Thymus (tissue), 11 donors: ENCODE results near the gene CDH12. TPM values are rescaled to one million over a fixed set of nuclear protein-coding genes. Genes with fewer than 3 reads are reported as not detected.

Experiments used
- DNase-seq, 9 donors: peaks; one replicate each; pipeline ENCODE4 v3.0.0-alpha.2; 2013; ENCODE audit warnings: low spot score in 9 of 9, low read depth in 6 of 9, missing footprints in 1 of 9
- H3K27ac ChIP-seq, 2 donors: one replicate each; pipeline ENCODE4 v1.5.1; 2013; ENCODE audit warnings: control low read depth in 1 of 2, low read depth in 1 of 2, low read length in 1 of 2, mild to moderate bottlenecking in 1 of 2, moderate library complexity in 1 of 2
- H3K27me3 ChIP-seq, 2 donors: one replicate each; pipeline ENCODE4 v1.5.1; 2013; ENCODE audit warnings: low read length in 1 of 2; ENCODE audit not compliant: control insufficient read depth in 2 of 2, insufficient read depth in 1 of 2
- H3K36me3 ChIP-seq, 2 donors: one replicate each; pipeline ENCODE4 v1.5.1; 2013; ENCODE audit warnings: low read length in 1 of 2, mild to moderate bottlenecking in 1 of 2, moderate library complexity in 1 of 2; ENCODE audit not compliant: control insufficient read depth in 2 of 2, insufficient read depth in 2 of 2
- H3K4me1 ChIP-seq, 2 donors: one replicate each; pipeline ENCODE4 v1.5.1; 2013; ENCODE audit warnings: low read length in 2 of 2; ENCODE audit not compliant: control insufficient read depth in 2 of 2, insufficient read depth in 2 of 2
- H3K4me3 ChIP-seq, 2 donors: one replicate each; pipeline ENCODE4 v1.5.1; 2013; ENCODE audit warnings: low read length in 2 of 2, control low read depth in 1 of 2, mild to moderate bottlenecking in 1 of 2
- H3K9me3 ChIP-seq, 2 donors: one replicate each; pipeline ENCODE4 v1.5.1; 2013; ENCODE audit warnings: low read length in 1 of 2, mild to moderate bottlenecking in 1 of 2; ENCODE audit not compliant: control insufficient read depth in 2 of 2, insufficient read depth in 1 of 2
- WGBS: extraction: QIAGEN DNeasy Blood & Tissue Kit; methylation state at CpG from one replicate; pipeline ENCODE4 v1.1.7; 2013; 5-methylcytosine and 5-hydroxymethylcytosine counted together
- polyA plus RNA-seq: library from polyadenylated mRNA; stranded (reverse); fragments of 200-250 nt; gene quantifications from one replicate; pipeline ENCODE4 v1.2.3, GENCODE V29; 2013
- total RNA-seq: library from RNA; stranded (reverse); fragments of 120-200 nt; gene quantifications from one replicate; pipeline ENCODE4 v1.2.4, GENCODE V29; 2013
- donor health status: healthy.

Gene CDH12
- total and polyA plus RNA-seq, 2 donors, result 0.05 to 0.09 TPM

- H3K36me3 ChIP-seq, result no peaks in the 10 kb centered on the region
- DNase-seq, result no peak
- no peaks in the 10 kb centered on the region for H3K27me3 ChIP-seq
- H3K27ac ChIP-seq, result no peak overlapping the region
- WGBS, result 69% methylated on average over 4 of the region's 4 CpGs
- no peak overlapping the region for H3K4me3 ChIP-seq
- no peaks in the 10 kb centered on the region for H3K9me3 ChIP-seq
- H3K4me1 ChIP-seq, result no peaks in the 10 kb centered on the region
These were observed 160.0 kb downstream of the CDH12 start for GRCh38 chr5:22693121-22693520.

GRCh38 chr5:22683050-22683449 lies 170.1 kb downstream of the CDH12 start:
- H3K27me3 ChIP-seq, result no peaks in the 10 kb centered on the region
- H3K27ac ChIP-seq, result no peak overlapping the region
- H3K36me3 ChIP-seq, result no peaks in the 10 kb centered on the region
- WGBS, result 84% methylated on average over 2 of the region's 2 CpGs
- H3K4me3 ChIP-seq, result no peak overlapping the region
- no peak for DNase-seq
- H3K9me3 ChIP-seq, result no peaks in the 10 kb centered on the region
- no peaks in the 10 kb centered on the region for H3K4me1 ChIP-seq

GRCh38 chr5:22678886-22679285 lies 174.3 kb downstream of the CDH12 start:
- no peak overlapping the region for H3K4me3 ChIP-seq
- H3K4me1 ChIP-seq, result no peaks in the 10 kb centered on the region
- no peaks in the 10 kb centered on the region for H3K9me3 ChIP-seq
- H3K36me3 ChIP-seq, result no peaks in the 10 kb centered on the region
- no peak overlapping the region for H3K27ac ChIP-seq
- WGBS, result 85% methylated on average over 3 of the region's 3 CpGs
- DNase-seq, result no peak
- no peaks in the 10 kb centered on the region for H3K27me3 ChIP-seq

- Histone ChIP-seq H3K9me3 (no peaks in the 10 kb centered on the region), H3K4me3 (no peak overlapping the region), H3K27me3 (no peaks in the 10 kb centered on the region), H3K27ac (no peak overlapping the region), H3K4me1 (no peaks in the 10 kb centered on the region), H3K36me3 (no peaks in the 10 kb centered on the region)
- no peak for DNase-seq
These were observed 180.0 kb downstream of the CDH12 start for GRCh38 chr5:22673131-22673530.

GRCh38 chr5:22669345-22669744 lies 183.8 kb downstream of the CDH12 start:
- Histone ChIP-seq H3K36me3 (no peaks in the 10 kb centered on the region), H3K4me3 (no peak overlapping the region), H3K9me3 (no peaks in the 10 kb centered on the region), H3K27me3 (no peaks in the 10 kb centered on the region), H3K4me1 (no peaks in the 10 kb centered on the region), H3K27ac (no peak overlapping the region)
- DNase-seq, result no peak
- WGBS, result 80% methylated on average over 4 of the region's 4 CpGs

GRCh38 chr5:22665801-22666200 lies 187.3 kb downstream of the CDH12 start:
- no peaks in the 10 kb centered on the region for H3K36me3 ChIP-seq
- H3K27me3 ChIP-seq, result no peaks in the 10 kb centered on the region
- no peak overlapping the region for H3K4me3 ChIP-seq
- H3K9me3 ChIP-seq, result no peaks in the 10 kb centered on the region
- DNase-seq, result no peak
- H3K4me1 ChIP-seq, result no peaks in the 10 kb centered on the region
- WGBS, result 94% methylated on average over 2 of the region's 2 CpGs
- no peak overlapping the region for H3K27ac ChIP-seq

- Histone ChIP-seq H3K9me3 (no peaks in the 10 kb centered on the region), H3K4me3 (no peak overlapping the region), H3K27ac (no peak overlapping the region), H3K27me3 (no peaks in the 10 kb centered on the region), H3K4me1 (no peaks in the 10 kb centered on the region), H3K36me3 (no peaks in the 10 kb centered on the region)
- DNase-seq, result no peak
- 62% methylated on average over 2 of the region's 2 CpGs for WGBS
These were observed 190.0 kb downstream of the CDH12 start for GRCh38 chr5:22663134-22663533.

- WGBS, result 57% methylated on average over 3 of the region's 3 CpGs
- Histone ChIP-seq H3K9me3 (no peaks in the 10 kb centered on the region), H3K4me1 (no peaks in the 10 kb centered on the region), H3K27me3 (no peaks in the 10 kb centered on the region), H3K36me3 (no peaks in the 10 kb centered on the region), H3K4me3 (no peak overlapping the region), H3K27ac (no peak overlapping the region)
- no peak for DNase-seq
These were observed 190.8 kb downstream of the CDH12 start for GRCh38 chr5:22662391-22662790.

GRCh38 chr5:22651355-22651754 lies 201.8 kb downstream of the CDH12 start:
- no peak overlapping the region for H3K27ac ChIP-seq

GRCh38 chr5:22650511-22650910 lies 202.6 kb downstream of the CDH12 start:
- Histone ChIP-seq H3K4me3 (no peak overlapping the region), H3K4me1 (no peaks in the 10 kb centered on the region), H3K36me3 (no peaks in the 10 kb centered on the region), H3K27me3 (no peaks in the 10 kb centered on the region), H3K27ac (no peak overlapping the region), H3K9me3 (no peaks in the 10 kb centered on the region)
- DNase-seq, result no peak
- 65% methylated on average over 2 of the region's 2 CpGs for WGBS

More at GRCh38 chr5:22651355-22651754, 201.8 kb downstream of the CDH12 start:
- Histone ChIP-seq H3K4me1 (no peaks in the 10 kb centered on the region), H3K27me3 (no peaks in the 10 kb centered on the region), H3K4me3 (no peak overlapping the region), H3K36me3 (no peaks in the 10 kb centered on the region), H3K9me3 (no peaks in the 10 kb centered on the region)
- no peak for DNase-seq
